ENCODE measurements around the gene C19orf12.

DNA sequence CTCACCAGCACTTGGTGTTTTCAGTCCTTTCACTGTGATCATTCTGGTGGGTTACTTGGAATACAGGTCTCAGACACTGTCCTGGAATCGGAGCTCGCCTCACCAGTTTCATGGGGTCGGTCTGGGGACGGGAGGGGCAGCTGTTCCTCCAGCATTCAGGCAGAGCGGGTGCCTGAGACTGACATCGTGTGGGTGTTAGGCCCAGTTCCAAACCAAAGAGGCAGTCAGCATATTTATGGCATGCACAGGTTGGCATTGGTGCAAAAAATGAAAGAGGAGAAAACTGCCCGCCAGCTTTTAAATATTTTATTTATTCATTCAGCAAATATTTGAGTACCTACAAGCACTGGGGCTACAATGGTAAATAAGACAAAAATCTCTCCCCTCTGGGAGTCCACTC is 29.7 kb downstream of the C19orf12 start:
- TF ChIP-seq CSDC2 (CRISPR knock-in tag; IDR thresholded peaks at IDR 0.05) = no peak
- TF ChIP-seq, protein P1, sequence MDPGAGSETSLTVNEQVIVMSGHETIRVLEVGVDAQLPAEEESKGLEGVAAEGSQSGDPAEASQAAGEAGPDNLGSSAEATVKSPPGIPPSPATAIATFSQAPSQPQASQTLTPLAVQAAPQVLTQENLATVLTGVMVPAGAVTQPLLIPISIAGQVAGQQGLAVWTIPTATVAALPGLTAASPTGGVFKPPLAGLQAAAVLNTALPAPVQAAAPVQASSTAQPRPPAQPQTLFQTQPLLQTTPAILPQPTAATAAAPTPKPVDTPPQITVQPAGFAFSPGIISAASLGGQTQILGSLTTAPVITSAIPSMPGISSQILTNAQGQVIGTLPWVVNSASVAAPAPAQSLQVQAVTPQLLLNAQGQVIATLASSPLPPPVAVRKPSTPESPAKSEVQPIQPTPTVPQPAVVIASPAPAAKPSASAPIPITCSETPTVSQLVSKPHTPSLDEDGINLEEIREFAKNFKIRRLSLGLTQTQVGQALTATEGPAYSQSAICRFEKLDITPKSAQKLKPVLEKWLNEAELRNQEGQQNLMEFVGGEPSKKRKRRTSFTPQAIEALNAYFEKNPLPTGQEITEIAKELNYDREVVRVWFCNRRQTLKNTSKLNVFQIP (CRISPR knock-in tag; IDR thresholded peaks at IDR 0.05; ENCODE audit: borderline replicate concordance, low read depth) = no peak
- TF ChIP-seq, protein P2, sequence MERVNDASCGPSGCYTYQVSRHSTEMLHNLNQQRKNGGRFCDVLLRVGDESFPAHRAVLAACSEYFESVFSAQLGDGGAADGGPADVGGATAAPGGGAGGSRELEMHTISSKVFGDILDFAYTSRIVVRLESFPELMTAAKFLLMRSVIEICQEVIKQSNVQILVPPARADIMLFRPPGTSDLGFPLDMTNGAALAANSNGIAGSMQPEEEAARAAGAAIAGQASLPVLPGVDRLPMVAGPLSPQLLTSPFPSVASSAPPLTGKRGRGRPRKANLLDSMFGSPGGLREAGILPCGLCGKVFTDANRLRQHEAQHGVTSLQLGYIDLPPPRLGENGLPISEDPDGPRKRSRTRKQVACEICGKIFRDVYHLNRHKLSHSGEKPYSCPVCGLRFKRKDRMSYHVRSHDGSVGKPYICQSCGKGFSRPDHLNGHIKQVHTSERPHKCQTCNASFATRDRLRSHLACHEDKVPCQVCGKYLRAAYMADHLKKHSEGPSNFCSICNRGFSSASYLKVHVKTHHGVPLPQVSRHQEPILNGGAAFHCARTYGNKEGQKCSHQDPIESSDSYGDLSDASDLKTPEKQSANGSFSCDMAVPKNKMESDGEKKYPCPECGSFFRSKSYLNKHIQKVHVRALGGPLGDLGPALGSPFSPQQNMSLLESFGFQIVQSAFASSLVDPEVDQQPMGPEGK (CRISPR knock-in tag; IDR thresholded peaks at IDR 0.05; ENCODE audit: borderline replicate concordance) = no peak
- no peak for TF ChIP-seq TOX (CRISPR knock-in tag; IDR thresholded peaks at IDR 0.05; ENCODE audit: borderline replicate concordance)

Measured in SK-N-SH treated with all-trans-retinoic acid at 6 μM for 48 hours (cell line).